Measurements from ENCODE around the gene MKLN1. TPM values are rescaled to one million over a fixed set of nuclear protein-coding genes. Genes with fewer than 3 reads are reported as not detected.

Gene MKLN1
- total RNA-seq, 1 experiment from 2014 or later = 34.3 TPM

DNA sequence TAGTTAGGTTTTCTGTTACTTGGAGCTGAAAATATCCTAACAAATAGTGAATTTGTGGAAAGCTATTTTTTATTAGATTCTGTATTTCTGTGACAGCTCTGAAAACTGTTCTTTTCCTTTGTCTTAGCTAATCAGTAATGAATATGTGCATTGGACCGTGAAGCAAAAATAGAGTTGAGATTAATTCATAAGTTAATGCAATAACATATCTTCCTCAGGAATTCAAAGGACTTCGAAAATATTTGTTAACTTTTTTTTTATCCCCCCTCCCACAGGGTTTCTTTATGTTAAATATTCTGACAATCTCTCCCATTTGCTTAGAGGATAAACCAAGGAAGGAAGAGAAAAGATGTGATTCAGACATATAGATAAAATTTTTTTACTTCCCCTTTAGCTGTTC lies 127.3 kb downstream of the MKLN1 start:
- Histone ChIP-seq H4K5ac (ENCODE audit: insufficient read length, low read depth, low read length) (no peak overlapping the region), H3K27me3 (ENCODE audit: insufficient read depth, low read length) (no peaks in the 10 kb centered on the region), H2BK12ac (ENCODE audit: insufficient read length, low read depth, low read length) (no peak overlapping the region), H3K79me2 (ENCODE audit: insufficient read depth, low read length) (no peaks in the 10 kb centered on the region), H2BK15ac (ENCODE audit: low read depth, low read length) (no peak overlapping the region), H3K18ac (ENCODE audit: insufficient read length, low read depth, low read length) (no peak overlapping the region), H3K14ac (ENCODE audit: insufficient read depth, low read length) (no peak overlapping the region), H3K9ac (ENCODE audit: extremely low read depth, insufficient read length, low read length) (no peak overlapping the region), H3K4me1 (ENCODE audit: insufficient read depth, low read length) (no peaks in the 10 kb centered on the region), H3K23ac (ENCODE audit: insufficient read length, low read depth, low read length) (no peak overlapping the region), H3K27ac (ENCODE audit: insufficient read length, low read depth, low read length) (no peak overlapping the region), H3K4me2 (ENCODE audit: insufficient read depth, insufficient read length, low read length) (no peak overlapping the region), H3K56ac (ENCODE audit: insufficient read length, low read depth, low read length) (no peak overlapping the region), H4K91ac (ENCODE audit: insufficient read length, low read depth, low read length) (no peak overlapping the region), H2BK120ac (ENCODE audit: low read depth, low read length, poor library complexity, severe bottlenecking) (no peak overlapping the region), H3K23me2 (ENCODE audit: insufficient read length, low read depth, low read length, poor library complexity, severe bottlenecking) (no peaks in the 10 kb centered on the region), H2AFZ (ENCODE audit: low read length) (no peak overlapping the region), H2AK5ac (ENCODE audit: insufficient read length, low read length) (no peak overlapping the region), H3K79me1 (ENCODE audit: insufficient read depth, low read depth, low read length, poor library complexity, severe bottlenecking) (no peaks in the 10 kb centered on the region), H2BK5ac (ENCODE audit: insufficient read length, low read length) (no peak overlapping the region), H3T11ph (ENCODE audit: low read length) (no peak overlapping the region), H4K20me1 (ENCODE audit: control insufficient read depth, insufficient read depth, insufficient read length) (no peaks in the 10 kb centered on the region), H2BK20ac (ENCODE audit: low read depth, low read length, poor library complexity, severe bottlenecking) (no peak overlapping the region), H3K9me3 (ENCODE audit: control insufficient read depth, low read depth, low read length) (no peaks in the 10 kb centered on the region), H3K4ac (ENCODE audit: low read depth, low read length) (no peak overlapping the region), H4K8ac (replicated peaks; ENCODE audit: insufficient read length, low read depth, low read length) (no peak overlapping the region)
- Mint-ChIP-seq H3K4me3 (no peak overlapping the region), H3K27me3 (ENCODE audit: low read depth) (no peaks in the 10 kb centered on the region), H3K36me3 (ENCODE audit: insufficient read depth in 1 of 3, low read depth in 3 of 3) (peaks cover 0 to 8% (median 0%) of the 10 kb centered on the region in 3 experiments; a peak in 4 of 7 replicates), H3K9me3 (no peaks in the 10 kb centered on the region), H3K4me1 (peaks cover 0 to 2% of the 10 kb centered on the region in 2 experiments; a peak in 1 of 4 replicates), H3K27ac (no peak overlapping the region)
- no CpG with 5 or more reads among the region's 2 CpGs for WGBS (ENCODE audit: extremely low coverage, insufficient read length, low lambda C conversion rate)
- no peak for TF ChIP-seq CTCF (conservative IDR thresholded peaks at IDR 0.05)
- DNase-seq = no peak
